GM19438 (cell line): Measurements from ENCODE around the gene PTPN5.
"Not testable (repeated sequence)": the region's sequence is repeated elsewhere in the genome, so short reads cannot be mapped to it uniquely, and the experiment has no call there.

Experiments
- ATAC-seq: cut with Tn5 transposase; IDR thresholded peaks from one replicate; pipeline ENCODE4 v1.9.1; 2021; ENCODE audit warnings: low read depth; ENCODE audit not compliant: unreplicated experiment

The PTPN5 gene

GRCh38 chr11:18791207-18791968 is at the start of gene PTPN5:
PTPN5 (minus strand) TSS chr11:18791798; CDS start chr11:18771958, 19,840 bp downstream.
- no peak for ATAC-seq

- ATAC-seq, result no peak
Observed at GRCh38 chr11:18836417-18836816, 44.8 kb upstream of the PTPN5 start.

- ATAC-seq, result no peak
Observed at GRCh38 chr11:18834754-18835466, 43.3 kb upstream of the PTPN5 start.

GRCh38 chr11:18820160-18820559 is 28.6 kb upstream of the PTPN5 start:
- not testable (repeated sequence) for ATAC-seq

- ATAC-seq, result no peak
Observed at GRCh38 chr11:18804199-18804999, 12.8 kb upstream of the PTPN5 start.

- ATAC-seq, result no peak
Observed at GRCh38 chr11:18802381-18803257, 11.0 kb upstream of the PTPN5 start.

- ATAC-seq, result no peak
Observed at GRCh38 chr11:18798799-18799469, 7.3 kb upstream of the PTPN5 start.

GRCh38 chr11:18794956-18795355 is 3.4 kb upstream of the PTPN5 start:
- no peak for ATAC-seq

- no peak for ATAC-seq
Observed at GRCh38 chr11:18792827-18793226, 1.2 kb upstream of the PTPN5 start.

GRCh38 chr11:18791969-18792628 is 501 bp upstream of the PTPN5 start:
- no peak for ATAC-seq

- ATAC-seq, result no peak
Observed at GRCh38 chr11:18790883-18791206, 753 bp downstream of the PTPN5 start.

GRCh38 chr11:18789942-18790341 is 1.7 kb downstream of the PTPN5 start:
- ATAC-seq, result no peak

GRCh38 chr11:18785411-18785810 is 6.2 kb downstream of the PTPN5 start:
- ATAC-seq, result no peak

GRCh38 chr11:18780896-18781295 is 10.7 kb downstream of the PTPN5 start:
- no peak for ATAC-seq

GRCh38 chr11:18780329-18780728 is 11.3 kb downstream of the PTPN5 start:
- ATAC-seq, result no peak

- no peak for ATAC-seq
Observed at GRCh38 chr11:18778468-18778867, 13.1 kb downstream of the PTPN5 start.

GRCh38 chr11:18776324-18776723 is 15.3 kb downstream of the PTPN5 start:
- no peak for ATAC-seq

- peak; percentile 88 for ATAC-seq
Observed at GRCh38 chr11:18775492-18776292, 15.9 kb downstream of the PTPN5 start.

- no peak for ATAC-seq
Observed at GRCh38 chr11:18774801-18775200, 16.8 kb downstream of the PTPN5 start.
